Cardiac muscle cell (in vitro differentiated cells and primary cell): Measurements from ENCODE around the gene SEC11A. TPM values are rescaled to one million over a fixed set of nuclear protein-coding genes. Genes with fewer than 3 reads are reported as not detected.
A peak's percentile ranks its signal among the peaks of the same experiment; 100 is the strongest.

Experiments
- DNase-seq, 2 donors: peaks; one replicate each; pipeline versions ENCODE4 v3.0.0 to v3.0.0-alpha.2; 2010 to 2017; ENCODE audit warnings: low read depth in 1 of 2, low spot score in 1 of 2
- H3K27ac ChIP-seq: fragments of 200-600 bp; sonication (generic); 2 replicates; pipeline ENCODE4 v1.5.1; 2016
- H3K27me3 ChIP-seq: fragments of 200-600 bp; sonication (generic); 2 replicates; pipeline ENCODE4 v1.6.0; 2016; ENCODE audit warnings: control low read depth
- H3K36me3 ChIP-seq: fragments of 200-600 bp; sonication (generic); 2 replicates; pipeline ENCODE4 v1.5.1; 2016; ENCODE audit warnings: control low read depth
- H3K4me1 ChIP-seq: fragments of 200-600 bp; sonication (generic); 2 replicates; pipeline ENCODE4 v1.8.1; 2017; ENCODE audit warnings: low read depth, mild to moderate bottlenecking, mixed run types
- H3K4me3 ChIP-seq: fragments of 200-600 bp; sonication (generic); 2 replicates; pipeline ENCODE4 v1.5.1; 2016; ENCODE audit warnings: mild to moderate bottlenecking
- H3K9me3 ChIP-seq: fragments of 200-600 bp; sonication (generic); 2 replicates; pipeline ENCODE4 v1.5.1; 2017; ENCODE audit warnings: low read depth, mild to moderate bottlenecking, control low read depth
- polyA plus RNA-seq: library from polyadenylated mRNA; unstranded; fragments of >200 nt; fragmentation: Nextera tagmentation; extraction: Ambion mirVana; gene quantifications from 2 replicates; pipeline ENCODE4 v1.2.1, GENCODE V29; 2016
- total RNA-seq: library from RNA; depleted of rRNA; stranded (reverse); fragments of >200 nt; gene quantifications from 2 replicates; pipeline ENCODE4 v1.2.3, GENCODE V29; 2016
- TF ChIP-seq, protein P1 (sequence below): IDR thresholded peaks from 2 replicates; pipeline ENCODE4 v1.5.1; 2012; ENCODE audit warnings: low read depth, mild to moderate bottlenecking, low read length

Gene SEC11A
- total and polyA plus RNA-seq, 2 experiments from 2014 or later = 117 to 137 TPM

DNA sequence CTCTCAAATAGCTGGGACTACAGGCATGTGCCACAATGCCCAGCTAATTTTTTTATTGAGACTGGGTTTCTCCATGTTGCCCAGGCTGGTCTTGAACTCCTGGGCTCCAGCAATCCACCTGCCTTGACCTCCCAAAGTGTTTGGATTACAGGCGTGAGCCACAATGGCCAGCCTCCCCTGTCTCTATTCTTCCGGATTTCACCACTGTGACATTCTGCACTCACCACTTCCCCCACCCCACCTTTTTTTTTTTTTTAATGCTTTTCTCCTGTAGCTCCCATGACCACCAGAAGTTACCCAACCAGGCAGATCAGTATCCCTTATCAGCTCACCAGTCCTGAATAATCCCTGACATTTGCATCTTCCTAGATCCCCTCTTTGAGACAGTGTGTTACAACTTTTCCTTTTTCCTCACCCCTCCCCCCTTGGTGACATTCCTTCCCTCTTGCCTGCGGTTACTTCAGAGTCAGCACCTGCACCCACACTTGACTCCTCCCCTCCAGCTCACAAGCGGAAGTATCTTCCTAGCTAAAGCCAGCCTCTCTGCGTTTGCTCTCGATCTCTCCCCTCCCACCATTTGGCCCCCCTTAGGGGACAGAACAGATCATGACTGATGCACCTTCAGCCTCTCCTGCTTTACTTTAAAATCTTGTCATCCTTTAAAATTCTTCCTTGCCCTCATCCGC lies 19.0 kb upstream of the SEC11A start:
- H3K36me3 ChIP-seq = no peaks in the 10 kb centered on the region
- peak overlapping the region; percentile 4 for H3K27ac ChIP-seq
- H3K27me3 ChIP-seq = no peaks in the 10 kb centered on the region
- TF ChIP-seq, protein P1, sequence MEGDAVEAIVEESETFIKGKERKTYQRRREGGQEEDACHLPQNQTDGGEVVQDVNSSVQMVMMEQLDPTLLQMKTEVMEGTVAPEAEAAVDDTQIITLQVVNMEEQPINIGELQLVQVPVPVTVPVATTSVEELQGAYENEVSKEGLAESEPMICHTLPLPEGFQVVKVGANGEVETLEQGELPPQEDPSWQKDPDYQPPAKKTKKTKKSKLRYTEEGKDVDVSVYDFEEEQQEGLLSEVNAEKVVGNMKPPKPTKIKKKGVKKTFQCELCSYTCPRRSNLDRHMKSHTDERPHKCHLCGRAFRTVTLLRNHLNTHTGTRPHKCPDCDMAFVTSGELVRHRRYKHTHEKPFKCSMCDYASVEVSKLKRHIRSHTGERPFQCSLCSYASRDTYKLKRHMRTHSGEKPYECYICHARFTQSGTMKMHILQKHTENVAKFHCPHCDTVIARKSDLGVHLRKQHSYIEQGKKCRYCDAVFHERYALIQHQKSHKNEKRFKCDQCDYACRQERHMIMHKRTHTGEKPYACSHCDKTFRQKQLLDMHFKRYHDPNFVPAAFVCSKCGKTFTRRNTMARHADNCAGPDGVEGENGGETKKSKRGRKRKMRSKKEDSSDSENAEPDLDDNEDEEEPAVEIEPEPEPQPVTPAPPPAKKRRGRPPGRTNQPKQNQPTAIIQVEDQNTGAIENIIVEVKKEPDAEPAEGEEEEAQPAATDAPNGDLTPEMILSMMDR = no peak
- no peaks in the 10 kb centered on the region for H3K4me1 ChIP-seq
- no peaks in the 10 kb centered on the region for H3K9me3 ChIP-seq
- peak; percentile 43 to 48 for DNase-seq
- no peak overlapping the region for H3K4me3 ChIP-seq

DNA sequence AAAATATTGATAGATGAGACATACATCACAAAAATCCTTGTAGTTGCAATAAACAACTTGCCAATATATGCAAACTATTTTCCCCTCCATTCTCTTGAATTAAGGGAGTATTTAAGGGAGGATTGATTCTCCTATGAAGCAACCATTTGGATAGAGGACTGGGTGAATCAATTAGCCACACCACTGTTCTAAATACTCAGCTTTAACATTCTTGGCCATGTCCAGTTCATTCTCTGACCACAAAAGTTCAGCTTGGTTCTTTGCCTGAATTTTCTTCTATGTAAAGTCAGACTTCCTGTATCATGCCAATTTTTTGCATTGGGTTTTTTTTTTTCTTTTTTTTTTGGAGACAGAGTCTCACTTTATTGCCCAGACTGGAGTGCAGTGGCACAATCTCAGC lies 15.8 kb upstream of the SEC11A start:
- no peaks in the 10 kb centered on the region for H3K36me3 ChIP-seq
- peak in 1 of 2 donors; percentile 84 for DNase-seq
- H3K4me3 ChIP-seq = no peak overlapping the region

DNA sequence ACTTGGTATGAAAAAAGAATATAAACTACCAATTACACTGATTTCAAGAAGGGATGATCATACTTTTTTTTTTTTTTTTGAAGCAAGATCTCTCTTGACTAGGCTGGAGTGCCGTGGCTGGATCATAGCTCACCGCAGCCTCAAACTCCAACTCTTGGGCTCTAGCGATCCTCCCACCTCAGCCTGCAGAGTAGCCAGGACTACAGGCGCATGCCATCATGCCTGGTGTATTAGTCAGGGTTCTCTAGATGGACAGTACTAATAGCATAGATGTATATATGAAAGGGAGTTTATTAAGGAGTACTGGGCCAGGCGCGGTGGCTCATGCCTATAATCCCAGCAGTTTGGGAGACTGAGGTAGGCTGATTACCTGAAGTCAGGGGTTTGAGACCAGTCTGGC lies 11.5 kb upstream of the SEC11A start:
- Histone ChIP-seq H3K27ac (no peak overlapping the region), H3K4me3 (no peak overlapping the region), H3K36me3 (no peaks in the 10 kb centered on the region), H3K27me3 (no peaks in the 10 kb centered on the region), H3K4me1 (no peaks in the 10 kb centered on the region), H3K9me3 (no peaks in the 10 kb centered on the region)
- TF ChIP-seq, protein P1 = no peak
- peak in 1 of 2 donors; percentile 23 for DNase-seq

More for the DNA sequence above, 15.8 kb upstream of the SEC11A start:
- H3K27ac ChIP-seq = no peak overlapping the region
- no peaks in the 10 kb centered on the region for H3K4me1 ChIP-seq
- H3K27me3 ChIP-seq = no peaks in the 10 kb centered on the region
- TF ChIP-seq, protein P1 = no peak
- H3K9me3 ChIP-seq = no peaks in the 10 kb centered on the region

DNA sequence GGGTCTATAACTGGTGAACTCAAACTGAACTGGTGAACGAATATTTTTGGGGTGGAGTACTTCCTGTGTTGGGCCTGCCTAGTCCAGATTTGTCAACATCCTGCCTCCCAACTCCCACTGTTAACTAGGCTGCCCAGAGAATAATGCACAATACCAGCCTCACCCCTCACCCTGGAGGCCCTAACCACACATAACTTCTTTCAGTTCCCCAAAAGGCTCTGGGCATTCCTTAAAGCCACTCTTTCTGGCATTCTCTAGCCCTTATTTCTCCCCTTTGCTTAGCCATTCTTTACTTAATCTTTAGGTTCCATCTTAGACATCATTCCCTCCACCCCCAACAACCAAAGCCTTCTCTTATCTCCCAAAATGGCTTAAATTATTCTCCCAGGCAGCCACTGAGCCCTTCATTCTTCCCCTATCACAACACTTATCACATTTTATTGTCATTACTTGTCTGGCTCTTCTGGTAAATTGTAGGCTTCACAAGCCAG lies 9.1 kb upstream of the SEC11A start:
- no peak overlapping the region for H3K27ac ChIP-seq
- H3K4me1 ChIP-seq = no peaks in the 10 kb centered on the region
- H3K36me3 ChIP-seq = no peaks in the 10 kb centered on the region
- DNase-seq = peak in 1 of 2 donors; percentile 67
- H3K9me3 ChIP-seq = no peaks in the 10 kb centered on the region
- TF ChIP-seq, protein P1 = no peak
- H3K4me3 ChIP-seq = no peak overlapping the region
- no peaks in the 10 kb centered on the region for H3K27me3 ChIP-seq

DNA sequence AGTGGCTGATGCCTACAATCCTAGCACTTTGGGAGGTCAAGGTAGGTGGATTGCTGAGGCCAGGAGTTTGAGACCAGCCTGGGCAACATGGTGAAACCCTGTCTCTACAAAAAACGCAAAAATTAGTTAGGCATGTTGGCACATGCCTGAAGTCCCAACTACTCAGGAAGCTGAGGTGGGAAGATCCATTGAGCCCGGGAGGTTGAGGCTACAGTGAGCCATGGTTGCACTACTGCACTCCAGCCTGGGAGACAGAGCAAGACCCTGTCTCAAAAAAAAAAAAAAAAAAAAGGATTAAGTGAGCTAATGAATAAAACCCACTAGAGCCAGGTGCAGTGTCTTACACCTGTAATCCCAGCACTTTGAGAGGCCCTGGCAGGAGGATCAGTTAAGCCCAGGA lies 6.7 kb upstream of the SEC11A start:
- DNase-seq = no peak
- TF ChIP-seq, protein P1 = no peak

More for the DNA sequence above, 6.7 kb upstream of the SEC11A start:
- Histone ChIP-seq H3K27me3 (no peaks in the 10 kb centered on the region), H3K4me1 (no peaks in the 10 kb centered on the region), H3K4me3 (no peak overlapping the region), H3K9me3 (no peaks in the 10 kb centered on the region), H3K36me3 (no peaks in the 10 kb centered on the region), H3K27ac (no peak overlapping the region)
